Measurements from ENCODE around the gene SYDE1. TPM values are rescaled to one million over a fixed set of nuclear protein-coding genes. Genes with fewer than 3 reads are reported as not detected.
A peak's percentile ranks its signal among the peaks of the same experiment; 100 is the strongest.

The SYDE1 gene
- polyA plus RNA-seq, 1 donor from 2014 or later: not detected

GRCh38 chr19:15101479-15102082 lies 5.6 kb upstream of the SYDE1 start:
- Histone ChIP-seq H3K36me3 (ENCODE audit: insufficient read depth, low read length) (no peaks in the 10 kb centered on the region), H2AFZ (ENCODE audit: low read depth, low read length) (no peak overlapping the region), H3K79me2 (replicated peaks; ENCODE audit: insufficient read depth, low read length) (no peaks in the 10 kb centered on the region), H3K4me3 (ENCODE audit: low read length) (no peak overlapping the region), H3K9me3 (ENCODE audit: low read length) (peaks cover 2% of the 10 kb centered on the region), H3K9me2 (ENCODE audit: insufficient read depth, low read length) (no peaks in the 10 kb centered on the region), H3K9ac (ENCODE audit: low read length) (no peak overlapping the region), H3F3A (ENCODE audit: insufficient read depth, low read length, poor library complexity, severe bottlenecking) (no peaks in the 10 kb centered on the region), H3K27ac (ENCODE audit: low read length) (no peak overlapping the region), H3K27me3 (ENCODE audit: insufficient read depth, low read depth, low read length) (peaks cover under 1% of the 10 kb centered on the region), H3K4me2 (ENCODE audit: low read length) (no peak overlapping the region), H4K20me1 (ENCODE audit: insufficient read depth) (no peaks in the 10 kb centered on the region)
- no peak for TF ChIP-seq EP300 (conservative IDR thresholded peaks at IDR 0.05; ENCODE audit: poor library complexity, severe bottlenecking)
- TF ChIP-seq SMC3 (conservative IDR thresholded peaks at IDR 0.05; ENCODE audit: poor library complexity): no peak
- peak; percentile 34 for TF ChIP-seq RAD21 (conservative IDR thresholded peaks at IDR 0.05)
- TF ChIP-seq CTCF (IDR thresholded peaks at IDR 0.05; ENCODE audit: poor library complexity, severe bottlenecking): peak; percentile 52

DNA sequence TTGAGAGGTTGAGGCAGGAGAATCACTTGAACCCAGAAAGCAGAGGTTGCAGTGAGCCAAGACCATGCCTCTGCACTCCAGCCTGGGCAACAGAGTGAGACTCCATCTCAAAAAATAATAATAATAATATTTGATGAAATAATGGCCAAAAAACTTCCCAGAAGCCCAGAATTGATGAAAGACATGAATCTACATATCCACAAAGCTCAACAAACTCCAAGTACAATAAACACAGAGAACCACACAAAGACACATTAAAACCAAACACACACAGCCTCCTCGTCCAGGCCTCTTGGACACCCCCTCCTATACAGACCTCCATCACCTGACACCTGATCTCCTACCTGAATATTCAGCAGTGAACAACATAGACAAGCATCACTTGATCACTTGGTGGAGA lies 3.2 kb upstream of the SYDE1 start:
- no peak for TF ChIP-seq CTCF (IDR thresholded peaks at IDR 0.05; ENCODE audit: poor library complexity, severe bottlenecking)
- TF ChIP-seq TAF1 (IDR thresholded peaks at IDR 0.05; ENCODE audit: low read depth): no peak
- no peak for TF ChIP-seq POLR2AphosphoS5 (IDR thresholded peaks at IDR 0.05)
- TF ChIP-seq SMC3 (conservative IDR thresholded peaks at IDR 0.05; ENCODE audit: poor library complexity): no peak
- no peak for TF ChIP-seq RAD21 (conservative IDR thresholded peaks at IDR 0.05)
- TF ChIP-seq MXI1 (conservative IDR thresholded peaks at IDR 0.05; ENCODE audit: poor library complexity, severe bottlenecking): no peak
- no peak for TF ChIP-seq EZH2 (IDR thresholded peaks at IDR 0.05; ENCODE audit: borderline replicate concordance, insufficient read depth, low read length, poor library complexity, severe bottlenecking)
- TF ChIP-seq EP300 (conservative IDR thresholded peaks at IDR 0.05; ENCODE audit: poor library complexity, severe bottlenecking): no peak
- TF ChIP-seq, protein P1, sequence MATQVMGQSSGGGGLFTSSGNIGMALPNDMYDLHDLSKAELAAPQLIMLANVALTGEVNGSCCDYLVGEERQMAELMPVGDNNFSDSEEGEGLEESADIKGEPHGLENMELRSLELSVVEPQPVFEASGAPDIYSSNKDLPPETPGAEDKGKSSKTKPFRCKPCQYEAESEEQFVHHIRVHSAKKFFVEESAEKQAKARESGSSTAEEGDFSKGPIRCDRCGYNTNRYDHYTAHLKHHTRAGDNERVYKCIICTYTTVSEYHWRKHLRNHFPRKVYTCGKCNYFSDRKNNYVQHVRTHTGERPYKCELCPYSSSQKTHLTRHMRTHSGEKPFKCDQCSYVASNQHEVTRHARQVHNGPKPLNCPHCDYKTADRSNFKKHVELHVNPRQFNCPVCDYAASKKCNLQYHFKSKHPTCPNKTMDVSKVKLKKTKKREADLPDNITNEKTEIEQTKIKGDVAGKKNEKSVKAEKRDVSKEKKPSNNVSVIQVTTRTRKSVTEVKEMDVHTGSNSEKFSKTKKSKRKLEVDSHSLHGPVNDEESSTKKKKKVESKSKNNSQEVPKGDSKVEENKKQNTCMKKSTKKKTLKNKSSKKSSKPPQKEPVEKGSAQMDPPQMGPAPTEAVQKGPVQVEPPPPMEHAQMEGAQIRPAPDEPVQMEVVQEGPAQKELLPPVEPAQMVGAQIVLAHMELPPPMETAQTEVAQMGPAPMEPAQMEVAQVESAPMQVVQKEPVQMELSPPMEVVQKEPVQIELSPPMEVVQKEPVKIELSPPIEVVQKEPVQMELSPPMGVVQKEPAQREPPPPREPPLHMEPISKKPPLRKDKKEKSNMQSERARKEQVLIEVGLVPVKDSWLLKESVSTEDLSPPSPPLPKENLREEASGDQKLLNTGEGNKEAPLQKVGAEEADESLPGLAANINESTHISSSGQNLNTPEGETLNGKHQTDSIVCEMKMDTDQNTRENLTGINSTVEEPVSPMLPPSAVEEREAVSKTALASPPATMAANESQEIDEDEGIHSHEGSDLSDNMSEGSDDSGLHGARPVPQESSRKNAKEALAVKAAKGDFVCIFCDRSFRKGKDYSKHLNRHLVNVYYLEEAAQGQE (IDR thresholded peaks at IDR 0.05; ENCODE audit: borderline replicate concordance): no peak
- Histone ChIP-seq H3K4me2 (ENCODE audit: low read length) (no peak overlapping the region), H3K79me2 (replicated peaks; ENCODE audit: insufficient read depth, low read length) (no peaks in the 10 kb centered on the region), H3K27me3 (ENCODE audit: insufficient read depth, low read depth, low read length) (peaks cover 14% of the 10 kb centered on the region), H3K4me3 (ENCODE audit: low read length) (no peak overlapping the region), H3K27ac (ENCODE audit: low read length) (no peak overlapping the region), H2AFZ (ENCODE audit: low read depth, low read length) (no peak overlapping the region), H3K36me3 (ENCODE audit: insufficient read depth, low read length) (no peaks in the 10 kb centered on the region), H3K9me3 (ENCODE audit: low read length) (peaks cover 2% of the 10 kb centered on the region), H4K20me1 (ENCODE audit: insufficient read depth) (no peaks in the 10 kb centered on the region), H3K9me2 (ENCODE audit: insufficient read depth, low read length) (no peaks in the 10 kb centered on the region), H3K9ac (ENCODE audit: low read length) (no peak overlapping the region), H3F3A (ENCODE audit: insufficient read depth, low read length, poor library complexity, severe bottlenecking) (no peaks in the 10 kb centered on the region)

Measured in neural cell (in vitro differentiated cells).